K562 (cell line): ENCODE results near the gene TMEM108. TPM values are rescaled to one million over a fixed set of nuclear protein-coding genes. Genes with fewer than 3 reads are reported as not detected.

Experiments used
- ATAC-seq: fragments of 200-7000 bp; cut with Tn5 transposase; 3 replicates; pipeline ENCODE4 v1.9.1; 2020; ENCODE audit warnings: moderate library complexity
- BruUV-seq: library from RNA; stranded (reverse); fragments of 400-500 nt; replicated peaks from 2 replicates; lab custom pipeline; 2021; lab: Mats Ljungman, UMichigan
- CTCF ChIA-PET: fragments of 300-600 bp; formaldehyde crosslinking; extraction: SDS; loops from one replicate; lab custom pipeline; 2021; ENCODE audit warnings: low intra/inter-chr PET ratio; lab: Yijun Ruan, JAX
- POLR2A ChIA-PET: fragments of 300-600, 350-650 bp; sonication (Branson Sonifier 250); formaldehyde crosslinking; extraction: SDS; loops from one replicate; lab custom pipeline; 2021; ENCODE audit warnings: antibody characterized with exemption, inconsistent platforms; lab: Yijun Ruan, JAX
- DNase-seq, 4 experiments: peaks; one replicate each; pipeline versions ENCODE4 v3.0.0 to v3.0.0-alpha.2; 2011 to 2018; ENCODE audit warnings: low spot score in 3 of 4, mixed read lengths in 3 of 4; ENCODE audit errors: extremely low read depth in 1 of 4
- FAIRE-seq: peaks from 2 replicates; lab custom pipeline; 2011; peaks lifted over from hg19 to GRCh38; lab: Jason Lieb, UNC
- H2AFZ ChIP-seq: 2 replicates; pipeline ENCODE4 v1.6.0; 2011; ENCODE audit warnings: low read depth, low read length, control low read depth, inconsistent platforms
- H3K27ac ChIP-seq: fragments of 200-600 bp; 3 replicates; pipeline ENCODE4 v1.8.0; 2011; ENCODE audit warnings: low read depth, mild to moderate bottlenecking, control low read depth, inconsistent platforms, low read length, moderate library complexity, mixed read lengths; ENCODE audit errors: extremely low read depth
- H3K27me3 ChIP-seq, 2 experiments: fragments of 300-600 bp in 1 of 2; 2 replicates in 1 of 2; 3 replicates in 1 of 2; pipeline versions ENCODE4 v1.6.0 to v1.8.0; 2011; ENCODE audit warnings: inconsistent platforms in 2 of 2, low read length in 2 of 2, mild to moderate bottlenecking in 1 of 2, mixed read lengths in 1 of 2, moderate library complexity in 1 of 2; ENCODE audit not compliant: control insufficient read depth in 2 of 2, insufficient read depth in 2 of 2
- H3K36me3 ChIP-seq: fragments of 300-600 bp; 3 replicates; pipeline ENCODE4 v1.8.0; 2011; ENCODE audit warnings: mild to moderate bottlenecking, low read length, inconsistent platforms; ENCODE audit not compliant: control insufficient read depth, insufficient read depth
- H3K4me1 ChIP-seq, 2 experiments: fragments of 200-600 bp in 1 of 2; replicated peaks in 1 of 2; 2 replicates in 1 of 2; 3 replicates in 1 of 2; pipeline versions ENCODE4 v1.5.1 to v1.8.0; 2011; ENCODE audit warnings: inconsistent platforms in 2 of 2, low read length in 2 of 2, mild to moderate bottlenecking in 1 of 2, mixed read lengths in 1 of 2, moderate library complexity in 1 of 2; ENCODE audit not compliant: control insufficient read depth in 2 of 2, insufficient read depth in 2 of 2
- H3K4me2 ChIP-seq: 2 replicates; pipeline ENCODE4 v1.6.1; 2011; ENCODE audit warnings: low read length, control low read depth, inconsistent platforms, mixed read lengths; ENCODE audit not compliant: insufficient read depth
- H3K4me3 ChIP-seq: fragments of 200-600 bp; sonication (generic), shearing (Covaris generic); 2 replicates; pipeline ENCODE4 v1.5.1; 2016; ENCODE audit warnings: control low read depth, inconsistent platforms
- H3K79me2 ChIP-seq: fragments of 200-600 bp; 3 replicates; pipeline ENCODE4 v1.8.0; 2011; ENCODE audit warnings: low read length, inconsistent platforms; ENCODE audit not compliant: control insufficient read depth, insufficient read depth
- H3K9ac ChIP-seq, 2 experiments: 2 replicates each; pipeline versions ENCODE4 v1.6.0 to v1.6.1; 2011; ENCODE audit warnings: low read depth in 2 of 2, low read length in 2 of 2, control low read depth in 1 of 2, inconsistent platforms in 1 of 2, mild to moderate bottlenecking in 1 of 2, mixed read lengths in 1 of 2; ENCODE audit not compliant: insufficient read depth in 1 of 2
- H3K9me1 ChIP-seq: one replicate; pipeline ENCODE4 v1.6.0; 2011; ENCODE audit warnings: inconsistent platforms, mild to moderate bottlenecking, low read length, moderate library complexity; ENCODE audit not compliant: control insufficient read depth, insufficient read depth
- H3K9me3 ChIP-seq: replicated peaks from 2 replicates; pipeline ENCODE4 v1.5.1; 2011; ENCODE audit warnings: low read depth, low read length, inconsistent platforms; ENCODE audit not compliant: control insufficient read depth, insufficient read depth
- H4K20me1 ChIP-seq: replicated peaks from 2 replicates; pipeline ENCODE4 v1.6.1; 2011; ENCODE audit warnings: low read length, inconsistent platforms, mixed read lengths; ENCODE audit not compliant: control insufficient read depth, insufficient read depth
- CREB3L1 ChIP-seq: fragments of 450-650 bp; IDR thresholded peaks from 2 replicates; pipeline ENCODE4 v1.6.1; 2014; ENCODE audit warnings: low read depth, mild to moderate bottlenecking, moderate library complexity, borderline replicate concordance
- ELF1 ChIP-seq: fragments of 200-800 bp; sonication (Bioruptor generic); IDR thresholded peaks from 2 replicates; pipeline ENCODE4 v1.6.1; 2016; ENCODE audit warnings: missing genetic modification characterization, missing compliant biosample characterization
- OTX1 ChIP-seq: fragments of 450-650 bp; formaldehyde crosslinking; IDR thresholded peaks from 2 replicates; pipeline ENCODE4 v1.4.0; 2022; ENCODE audit warnings: mild to moderate bottlenecking
- POLR2H ChIP-seq: IDR thresholded peaks from 2 replicates; pipeline ENCODE4 v1.6.1; 2016; ENCODE audit warnings: missing genetic modification characterization, low read depth, mild to moderate bottlenecking, control low read depth, missing compliant biosample characterization, moderate library complexity
- RBM17 ChIP-seq: fragments of 200-400 bp; formaldehyde crosslinking; IDR thresholded peaks from 2 replicates; pipeline ENCODE4 v1.6.1; 2017; ENCODE audit warnings: low read depth, mild to moderate bottlenecking, low read length, borderline replicate concordance
- ZNF584 ChIP-seq: fragments of 200-800 bp; sonication (Bioruptor generic); IDR thresholded peaks from 2 replicates; pipeline ENCODE4 v1.6.1; 2016; ENCODE audit warnings: low read depth, mild to moderate bottlenecking, missing genetic modification characterization, missing compliant biosample characterization
- WGBS: fragments of 100-300 bp; shearing (Covaris generic); methylation state at CpG from one replicate; pipeline ENCODE4 v1.1.6; 2016; ENCODE audit warnings: low coverage, mixed read lengths; ENCODE audit not compliant: insufficient coverage; ENCODE audit errors: missing lambda C conversion rate; 5-methylcytosine and 5-hydroxymethylcytosine counted together
- in situ Hi-C: fragments of 300-500 bp; cut with MboI; formaldehyde crosslinking; loops from 4 replicates; pipeline ENCODE4 v1.15.0; 2018; ENCODE audit warnings: inconsistent platforms, mixed read lengths
- intact Hi-C: fragments of 100-400 bp; cut with micrococcal nuclease; formaldehyde crosslinking; loops from 2 replicates; pipeline ENCODE4 v1.14.2; 2022
- polyA plus RNA-seq, 8 experiments: library from polyadenylated mRNA; depleted of rRNA in 4 of 8; stranded (reverse) in 5 of 8; unstranded in 3 of 8; fragments of >200 nt; fragmentation: Nextera tagmentation in 2 of 8; fragmentation: Illumina TruSeq in 1 of 8; extraction: Ambion mirVana in 2 of 8; extraction: Trizol in 1 of 8; gene quantifications; 2 replicates each; pipeline versions ENCODE4 v1.2.1 to v1.2.3, GENCODE V29; 2011 to 2014; ENCODE audit warnings: inconsistent platforms in 1 of 8, missing spikeins in 1 of 8
- total RNA-seq, 7 experiments: library from RNA; depleted of rRNA in 6 of 7; stranded (reverse); fragments of >200 nt in 6 of 7; fragmentation: Illumina TruSeq in 2 of 7; extraction: Trizol in 2 of 7; gene quantifications; 2 replicates each; pipeline versions ENCODE4 v1.2.1 to v1.2.3, GENCODE V29; 2011 to 2021; ENCODE audit warnings: low replicate concordance in 1 of 7

The TMEM108 gene
- total and polyA plus RNA-seq, 9 of the 15 experiments (the other 6 are each of a cell fraction or from before 2014, with no cell fraction given), result 0.65 to 11.1 (median 3.4) TPM

- TF ChIP-seq ELF1 (tag), result no peak
- no peak for TF ChIP-seq ZNF584 (CRISPR knock-in tag)
- no peak for TF ChIP-seq POLR2H (tag)
These were observed 370.8 kb downstream of the TMEM108 start (continued) for GRCh38 chr3:133408961-133409360.

GRCh38 chr3:133410191-133410892 lies 372.2 kb downstream of the TMEM108 start:
- no peaks in the 10 kb centered on the region for H3K79me2 ChIP-seq
- H3K27ac ChIP-seq, result no peak overlapping the region
- ChIA-PET CTCF (no interaction called here), POLR2A (interaction anchor here (0.6 kb wide), 1 partner anchor 880 kb away, joined by 4 read pairs; no protein-coding TSS in a partner anchor)
- H3K27me3 ChIP-seq, result peaks cover 2 to 11% of the 10 kb centered on the region in 2 experiments; a peak in 3 of 5 replicates
- DNase-seq, result peak in 1 of 4 experiments; percentile 5
- no peaks in the 10 kb centered on the region for H3K36me3 ChIP-seq
- BruUV-seq, result no TSS peak
- no peaks in the 10 kb centered on the region for H4K20me1 ChIP-seq
- H3K9ac ChIP-seq, result no peak overlapping the region
- no peaks in the 10 kb centered on the region for H3K9me3 ChIP-seq
- 4% methylated on average over 17 of the region's 17 CpGs for WGBS
- H2AFZ ChIP-seq, result no peak overlapping the region
- H3K4me1 ChIP-seq, result peaks cover 0 to 3% of the 10 kb centered on the region in 2 experiments; a peak in 1 of 5 replicates
- H3K9me1 ChIP-seq, result no peaks in the 10 kb centered on the region
- no peak for FAIRE-seq
- no peak overlapping the region for H3K4me2 ChIP-seq
- in situ Hi-C loops, result no loop called here
- intact Hi-C loops, result no loop called here
- peak; percentile 42; the same call in 2 of the 3 replicates for ATAC-seq
- no peak overlapping the region for H3K4me3 ChIP-seq
- TF ChIP-seq CREB3L1 (no peak), RBM17 (no peak), OTX1 (CRISPR knock-in tag) (no peak)
